Right ventricle myocardium superior (tissue), 1 donor: ENCODE data around the gene SLC35B1. TPM values are rescaled to one million over a fixed set of nuclear protein-coding genes. Genes with fewer than 3 reads are reported as not detected.
"Not testable (repeated sequence)": the region's sequence is repeated elsewhere in the genome, so short reads cannot be mapped to it uniquely, and the experiment has no call there.

ENCODE experiments used
- ATAC-seq: fragments of 200-7000 bp; cut with Tn5 transposase; one replicate; pipeline ENCODE4 v1.9.1; 2020; ENCODE audit warnings: mild to moderate bottlenecking; ENCODE audit not compliant: poor library complexity
- DNase-seq: peaks from one replicate; pipeline ENCODE4 v3.0.0-alpha.2; 2020
- intact Hi-C: fragments of 100-400 bp; cut with DNase I; formaldehyde crosslinking; loops from one replicate; pipeline ENCODE4 v1.11.2; 2022
- total RNA-seq: library from RNA; stranded (reverse); fragmentation: NEBNext Ultra II Directional; extraction: Animal tissue kit (Norgen Biotek cat#: 25700); gene quantifications from one replicate; pipeline ENCODE4 v1.2.1, GENCODE V29; 2021
- donor health status: DM: no; HTN: yes; CAD: no; lungs with severe emphysema.

The SLC35B1 gene
- total RNA-seq, 1 donor from 2014 or later = 53.3 TPM

DNA sequence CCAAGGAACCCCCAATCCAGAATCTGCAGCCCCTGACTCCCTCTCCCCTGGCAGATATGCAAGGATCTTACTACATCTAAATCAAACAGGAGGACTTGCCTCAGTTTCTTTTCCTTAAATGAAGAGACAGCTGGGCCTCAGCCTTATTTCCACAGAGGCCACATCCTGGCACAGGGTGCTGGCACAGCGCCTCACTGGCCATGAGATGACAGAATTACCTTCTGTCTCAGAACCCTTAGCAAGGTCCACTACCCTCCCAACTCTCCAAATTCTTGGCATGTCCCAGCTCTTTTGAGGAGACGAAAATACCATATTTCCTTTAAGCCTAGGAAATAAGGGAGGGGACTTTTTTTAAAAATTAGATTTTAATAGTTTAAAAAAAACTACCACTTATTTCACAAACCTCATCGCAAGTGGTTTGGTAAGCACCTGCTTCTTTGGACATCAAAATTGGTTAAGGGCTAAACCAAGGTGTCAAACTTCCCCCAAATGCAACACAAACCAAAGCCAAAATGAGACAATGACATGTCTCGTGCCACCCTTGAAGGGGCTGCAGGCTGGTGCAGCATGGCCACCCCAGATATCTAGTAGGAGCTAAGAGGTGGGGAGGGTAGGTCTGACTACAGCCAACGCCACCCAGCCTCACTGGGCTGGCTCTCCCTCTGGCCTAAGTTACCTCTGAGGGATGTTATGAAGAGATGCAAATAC, 30.8 kb upstream of the SLC35B1 start:
- intact Hi-C loops = no loop called here
- no peak for ATAC-seq
- peak; percentile 56 for DNase-seq

GRCh38 chr17:49734515-49735490, 27.0 kb upstream of the SLC35B1 start:
- intact Hi-C loops = no loop called here
- no peak for ATAC-seq
- no peak for DNase-seq

DNA sequence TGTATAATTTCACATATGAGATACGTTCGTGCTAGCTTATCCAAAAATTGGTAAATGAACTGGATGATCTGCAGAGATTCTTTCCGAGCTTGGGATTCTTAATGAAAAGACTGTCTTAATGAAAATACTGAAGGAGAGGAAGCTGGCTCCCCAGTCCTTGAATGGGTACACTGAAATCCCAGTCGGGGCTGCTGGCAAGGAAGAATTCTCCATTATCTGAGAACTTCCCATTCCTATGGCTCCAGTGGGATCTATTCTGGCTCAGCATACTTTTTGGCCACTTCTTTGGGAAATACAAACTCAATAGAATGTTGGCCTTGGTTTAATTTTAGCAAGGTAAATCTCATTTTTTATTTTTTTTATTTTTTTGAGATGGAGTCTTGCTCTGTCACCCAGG, 23.7 kb upstream of the SLC35B1 start:
- peak; percentile 30 for ATAC-seq
- intact Hi-C loops = no loop called here
- no peak for DNase-seq

DNA sequence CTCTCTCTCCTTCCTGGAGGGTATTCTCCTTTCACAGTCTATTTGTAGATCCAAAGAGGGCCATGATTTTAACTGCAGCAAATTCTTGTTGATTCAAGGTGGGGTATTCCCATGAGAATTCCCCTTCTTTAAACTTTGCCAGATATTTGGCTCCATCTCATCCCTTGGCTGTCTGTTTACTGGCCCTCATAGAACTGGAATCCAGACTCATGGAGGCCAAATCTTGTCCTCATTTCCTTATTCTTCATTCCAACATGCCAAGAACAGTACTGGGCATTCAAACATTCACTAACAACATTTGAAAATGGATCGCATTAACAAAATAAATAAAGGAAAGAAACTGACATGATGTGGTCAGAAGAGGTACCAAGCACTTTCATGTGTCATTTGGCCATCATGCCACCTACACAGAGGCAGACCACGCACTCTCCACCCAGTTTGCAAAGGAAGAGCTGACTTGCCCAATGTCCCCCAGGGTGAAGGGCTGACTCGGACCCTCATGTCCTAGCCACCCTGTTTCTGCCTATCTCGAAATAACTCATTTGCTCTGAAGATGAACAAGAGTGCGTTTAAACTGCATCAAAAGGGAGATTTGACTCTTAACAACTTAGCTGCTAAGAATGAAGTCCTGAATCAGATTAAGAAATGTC, 23.1 kb upstream of the SLC35B1 start:
- no peak for DNase-seq
- intact Hi-C loops = no loop called here
- peak; percentile 20 for ATAC-seq

GRCh38 chr17:49730078-49730784, 22.5 kb upstream of the SLC35B1 start:
- intact Hi-C loops = no loop called here
- peak; percentile 90 for DNase-seq
- peak; percentile 94 for ATAC-seq

DNA sequence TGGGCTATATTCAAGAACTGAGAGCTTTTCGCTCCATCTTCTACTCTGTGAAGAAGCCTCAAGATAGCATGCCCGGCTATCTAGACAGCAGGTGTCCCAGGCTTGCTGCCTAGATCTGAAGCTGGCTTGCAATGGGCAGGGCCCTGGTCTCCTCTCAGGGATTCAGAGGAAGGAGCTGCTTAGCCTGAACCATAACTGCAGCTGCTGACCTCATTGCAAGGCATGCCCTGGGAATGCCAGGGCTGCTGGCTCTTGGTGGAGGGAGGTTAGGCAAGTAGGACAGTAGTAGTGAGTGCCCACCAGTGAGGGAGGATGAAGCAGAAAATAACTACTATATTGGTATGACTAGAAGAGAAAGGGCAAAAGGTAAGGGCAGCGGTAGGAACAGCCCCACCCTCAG, 21.3 kb upstream of the SLC35B1 start:
- peak; percentile 13 for ATAC-seq
- no peak for DNase-seq
- intact Hi-C loops = no loop called here

- no peak for ATAC-seq
These were observed 20.7 kb upstream of the SLC35B1 start for GRCh38 chr17:49728425-49728824.

DNA sequence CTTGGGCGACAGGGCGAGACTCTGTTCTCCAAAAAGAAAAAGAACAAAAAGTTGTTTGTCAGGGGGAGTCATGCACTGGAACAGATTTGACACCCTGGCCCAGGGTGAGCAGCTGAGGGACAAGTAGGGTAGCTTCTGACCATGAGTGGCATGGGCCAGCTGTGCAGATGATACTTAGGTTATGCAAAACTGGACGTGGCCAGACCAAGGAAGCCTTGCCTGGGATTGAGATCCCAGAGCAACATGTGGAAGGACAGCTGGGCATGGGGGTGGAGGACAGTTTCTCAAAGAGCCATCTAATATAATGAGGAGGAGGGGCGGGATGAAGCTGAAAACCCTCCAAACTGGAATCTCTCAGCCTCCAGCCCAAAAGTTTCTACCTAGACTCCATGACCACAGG, 19.6 kb upstream of the SLC35B1 start:
- ATAC-seq (no peak), DNase-seq (no peak)
- intact Hi-C loops = no loop called here

More at GRCh38 chr17:49728425-49728824, 20.7 kb upstream of the SLC35B1 start:
- intact Hi-C loops = no loop called here
- no peak for DNase-seq

DNA sequence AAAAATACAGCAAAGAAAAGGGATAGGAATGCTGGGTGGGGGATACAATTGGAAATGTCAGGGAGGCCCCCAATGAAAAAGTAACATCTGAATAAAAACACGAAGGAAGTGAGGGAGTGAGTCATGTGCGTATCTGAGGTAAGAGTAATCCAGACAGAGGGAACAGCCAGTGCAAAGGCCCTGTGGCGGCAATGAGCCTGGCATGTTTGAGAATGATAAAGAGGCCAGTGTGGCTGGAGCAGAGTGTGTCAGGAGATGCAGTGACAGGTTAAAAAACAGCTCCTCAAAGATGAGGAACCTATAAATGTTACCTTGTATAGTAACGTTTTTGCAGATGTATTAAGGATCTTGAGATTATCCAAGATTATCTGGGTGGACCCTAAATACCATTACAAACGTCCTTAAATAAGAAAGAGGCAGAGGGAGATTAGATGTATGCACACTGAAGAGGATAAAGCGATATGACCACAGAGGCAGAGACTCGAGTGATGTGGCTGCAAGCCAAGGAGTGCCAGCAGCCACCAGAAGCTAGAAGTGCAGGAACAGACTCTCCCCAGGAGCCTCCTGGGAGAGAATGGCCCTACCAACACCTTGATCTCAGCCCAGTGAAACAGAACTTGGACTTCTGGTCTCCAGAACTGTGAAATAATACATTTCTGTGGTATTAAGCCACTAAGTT, 17.8 kb upstream of the SLC35B1 start:
- DNase-seq (no peak), ATAC-seq (no peak)
- intact Hi-C loops = no loop called here

- ATAC-seq, DNase-seq, intact Hi-C loops: not testable (repeated sequence)
These were observed 16.8 kb upstream of the SLC35B1 start for GRCh38 chr17:49724552-49724951.

- ATAC-seq = peak; percentile 89
- peak; percentile 82 for DNase-seq
- intact Hi-C loops = no loop called here
These were observed 15.7 kb upstream of the SLC35B1 start for GRCh38 chr17:49723423-49723822.

- ATAC-seq (no peak), DNase-seq (no peak)
- intact Hi-C loops = no loop called here
These were observed 14.3 kb upstream of the SLC35B1 start for GRCh38 chr17:49722066-49722465.

- ATAC-seq (peak; percentile 58), DNase-seq (no peak)
- intact Hi-C loops = no loop called here
These were observed 9.7 kb upstream of the SLC35B1 start for GRCh38 chr17:49717371-49717861.

DNA sequence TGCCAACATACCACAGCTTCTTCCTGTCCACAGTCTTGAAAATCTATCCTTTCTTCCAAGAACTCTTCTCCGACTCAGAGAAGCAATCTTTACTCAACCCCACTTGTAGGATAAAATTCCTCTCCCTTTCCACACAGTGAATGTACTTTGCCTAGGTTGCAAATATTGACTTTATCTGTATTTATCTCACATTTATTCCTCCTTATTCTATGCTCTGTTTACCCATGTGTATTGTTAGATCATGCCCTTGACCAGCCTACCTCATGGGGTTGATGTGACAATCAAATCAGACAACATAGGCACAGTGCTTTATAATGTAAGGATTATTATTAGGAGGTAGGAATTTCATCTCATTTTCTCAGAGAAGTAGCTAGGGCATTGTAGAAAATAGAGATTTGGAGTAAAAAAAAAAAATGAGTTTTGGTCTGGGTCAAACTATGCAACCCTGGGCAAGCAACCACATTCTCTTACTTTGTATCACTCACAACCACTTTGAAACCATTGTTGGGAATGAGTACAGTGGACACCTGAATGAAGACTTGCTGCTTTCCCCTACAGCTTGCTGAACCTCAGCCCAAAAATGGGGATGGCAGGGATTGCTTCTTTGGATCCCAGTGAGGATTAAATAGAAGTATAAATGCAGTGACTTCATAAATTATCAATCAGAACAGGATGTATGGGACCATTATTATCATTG, 9.1 kb upstream of the SLC35B1 start:
- ATAC-seq (no peak), DNase-seq (no peak)
- intact Hi-C loops = no loop called here

DNA sequence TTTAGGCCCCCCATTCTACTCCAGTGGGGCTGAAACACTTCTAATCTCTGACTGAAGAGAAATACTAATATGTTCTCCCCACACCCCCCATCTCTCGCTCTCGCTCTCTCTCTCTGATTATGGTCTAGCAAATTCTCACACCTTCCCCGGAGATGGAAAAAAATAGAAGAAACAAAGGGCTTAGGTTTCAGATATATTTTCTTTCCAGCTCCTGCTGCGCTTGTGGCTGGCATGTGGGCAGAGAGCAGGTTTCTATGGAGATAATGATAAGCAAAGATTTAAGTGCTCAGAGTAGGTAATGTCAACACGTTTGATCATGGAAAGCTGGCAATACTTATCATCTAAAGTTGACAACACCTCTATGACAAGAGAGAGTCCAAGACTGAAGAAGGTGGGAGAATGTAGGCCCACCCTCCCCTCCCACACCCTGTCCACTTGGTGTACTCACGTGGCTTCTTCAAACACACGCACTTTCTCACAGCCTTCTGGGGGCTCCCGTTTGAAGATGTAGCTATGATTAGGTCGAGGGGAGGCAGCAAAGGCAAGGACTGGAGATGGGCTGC, 8.0 kb upstream of the SLC35B1 start:
- DNase-seq (no peak), ATAC-seq (no peak)
- intact Hi-C loops = no loop called here

GRCh38 chr17:49715216-49715615, 7.5 kb upstream of the SLC35B1 start:
- intact Hi-C loops = no loop called here
- ATAC-seq = no peak

DNA sequence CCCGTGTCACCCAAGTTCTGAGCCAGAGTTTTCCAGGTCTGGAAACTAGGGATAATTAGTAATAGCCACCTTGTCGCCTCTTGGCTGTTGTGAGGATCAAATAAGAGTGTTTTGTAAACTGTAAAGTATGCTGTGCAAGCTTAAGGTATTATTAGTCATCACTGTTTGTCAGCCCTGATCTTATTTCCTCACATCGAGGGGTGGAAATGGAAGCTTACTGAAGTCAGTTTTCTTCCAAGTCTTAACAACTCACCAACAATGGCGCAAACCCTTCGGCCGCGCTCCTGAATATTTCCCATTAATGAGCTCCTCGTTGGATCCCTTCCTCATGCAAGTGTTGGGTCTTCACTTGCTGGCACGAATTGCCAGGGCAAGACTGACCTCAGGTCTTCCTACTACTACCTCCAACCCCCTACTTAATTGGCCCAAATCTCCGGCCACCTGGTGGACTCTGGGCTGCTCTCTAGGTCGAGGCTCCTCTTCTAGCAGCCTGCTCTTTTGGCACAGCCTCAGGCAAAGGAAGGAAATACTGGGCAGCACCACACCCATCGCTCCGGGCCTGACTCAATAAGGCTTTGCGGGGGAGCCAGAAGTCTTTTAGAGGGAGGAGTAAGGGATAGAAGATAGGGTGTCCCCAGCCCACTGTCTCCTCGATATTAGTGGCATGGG, 885 bp upstream of the SLC35B1 start:
- intact Hi-C loops = loop anchor here (5.0 to 10.0 kb wide), 3 partner anchors 69 to 286 kb away; partner anchors contain the start of gene DLX3
- ATAC-seq (no peak), DNase-seq (no peak)

More at GRCh38 chr17:49715216-49715615, 7.5 kb upstream of the SLC35B1 start:
- DNase-seq = no peak
